Ammon's horn (tissue), 1 donor: ENCODE data around the gene LENEP.

Experiments
- DNase-seq: peaks from one replicate; pipeline ENCODE4 v3.0.0-alpha.2; 2016; ENCODE audit warnings: low spot score

Gene LENEP

GRCh38 chr1:155030243-155030795, 36.9 kb downstream of the LENEP start:
- no peak for DNase-seq

- no peak for DNase-seq
Measured at GRCh38 chr1:155030899-155031298, 37.5 kb downstream of the LENEP start.

- DNase-seq = no peak
Measured at GRCh38 chr1:155032886-155033285, 39.5 kb downstream of the LENEP start.

- no peak for DNase-seq
Measured at GRCh38 chr1:155033524-155033923, 40.1 kb downstream of the LENEP start, which contains the start of the genes DCST1 and DCST2. TSS of gene DCST1 (plus strand) at chr1:155033824. CDS start at chr1:155034037, 213 bp downstream. TSS of gene DCST2 (minus strand) at chr1:155033781. CDS start at chr1:155033701, 80 bp downstream.

- DNase-seq = no peak
Measured at GRCh38 chr1:155034318-155035208, 41.2 kb downstream of the LENEP start.

- DNase-seq = no peak
Measured at GRCh38 chr1:155035936-155036335, 42.5 kb downstream of the LENEP start.

- DNase-seq = no peak
Measured at GRCh38 chr1:155037043-155037442, 43.7 kb downstream of the LENEP start.

- no peak for DNase-seq
Measured at GRCh38 chr1:155037851-155038441, 44.6 kb downstream of the LENEP start.

- no peak for DNase-seq
Measured at GRCh38 chr1:155038602-155039307, 45.4 kb downstream of the LENEP start.

- DNase-seq = no peak
Measured at GRCh38 chr1:155039308-155039669, 45.9 kb downstream of the LENEP start.

GRCh38 chr1:155040358-155041093, 47.1 kb downstream of the LENEP start:
- DNase-seq = no peak

GRCh38 chr1:155042789-155043188, 49.4 kb downstream of the LENEP start:
- no peak for DNase-seq

- DNase-seq = no peak
Measured at GRCh38 chr1:155043301-155043702, 49.9 kb downstream of the LENEP start.

GRCh38 chr1:155043793-155044192, 50.4 kb downstream of the LENEP start:
- DNase-seq = no peak
